HepG2 (cell line): ENCODE data around the gene NRBF2.

Experiments used
- ATF3 ChIP-seq: sonication (generic); formaldehyde crosslinking; IDR thresholded peaks from 2 replicates; pipeline ENCODE4 v1.4.0; 2020; ENCODE audit warnings: missing genetic modification reagents
- FOXM1 ChIP-seq: sonication (generic); formaldehyde crosslinking; IDR thresholded peaks from 2 replicates; pipeline ENCODE4 v1.5.0; 2020; ENCODE audit warnings: missing genetic modification reagents
- FOXP4 ChIP-seq: sonication (generic); formaldehyde crosslinking; IDR thresholded peaks from 2 replicates; pipeline ENCODE4 v1.4.0; 2020; ENCODE audit warnings: missing genetic modification reagents
- MAFF ChIP-seq: IDR thresholded peaks from 2 replicates; pipeline ENCODE4 v1.6.1; 2011; ENCODE audit warnings: low read depth, low read length, improper control_type of control experiment
- MAZ ChIP-seq, 2 experiments: sonication (generic) in 1 of 2; formaldehyde crosslinking in 1 of 2; IDR thresholded peaks; 2 replicates each; pipeline versions ENCODE4 v1.5.0 to v1.6.1; 2012 to 2020; ENCODE audit warnings: low read depth in 2 of 2, mild to moderate bottlenecking in 2 of 2, borderline replicate concordance in 1 of 2, improper control_type of control experiment in 1 of 2, low read length in 1 of 2, missing genetic modification reagents in 1 of 2, moderate library complexity in 1 of 2
- PHB2 ChIP-seq: fragments of 450-650 bp; IDR thresholded peaks from 2 replicates; pipeline ENCODE4 v1.6.1; 2018; ENCODE audit not compliant: partially characterized antibody
- POLR2A ChIP-seq, 2 experiments: IDR thresholded peaks; 2 replicates each; pipeline ENCODE4 v1.6.1; 2011; ENCODE audit warnings: low read depth in 2 of 2, low read length in 2 of 2, mild to moderate bottlenecking in 1 of 2, moderate library complexity in 1 of 2; ENCODE audit not compliant: insufficient read depth in 1 of 2
- PRDM4 ChIP-seq: sonication (generic); formaldehyde crosslinking; IDR thresholded peaks from 2 replicates; pipeline ENCODE4 v1.9.0; 2021; ENCODE audit warnings: missing genetic modification reagents, borderline replicate concordance
- REST ChIP-seq, 2 experiments: IDR thresholded peaks; 2 replicates each; pipeline ENCODE4 v1.6.1; 2011 to 2012; ENCODE audit warnings: low read length in 2 of 2, borderline replicate concordance in 1 of 2, low read depth in 1 of 2, mild to moderate bottlenecking in 1 of 2, moderate library complexity in 1 of 2
- ZFP1 ChIP-seq: IDR thresholded peaks from 2 replicates; pipeline ENCODE4 v1.6.1; 2016
- ZNF232 ChIP-seq: sonication (generic); formaldehyde crosslinking; IDR thresholded peaks from 2 replicates; pipeline ENCODE4 v1.4.0; 2020; ENCODE audit warnings: missing genetic modification reagents, borderline replicate concordance
- TF ChIP-seq, protein P1 (sequence below): sonication (generic); formaldehyde crosslinking; IDR thresholded peaks from 2 replicates; pipeline ENCODE4 v1.5.0; 2020; ENCODE audit warnings: mild to moderate bottlenecking, missing genetic modification reagents, moderate library complexity
- TF ChIP-seq, protein P2 (sequence below), 2 experiments: sonication (generic) in 1 of 2; formaldehyde crosslinking in 1 of 2; IDR thresholded peaks; 2 replicates each; pipeline versions ENCODE4 v1.4.0 to v1.6.1; 2016 to 2020; ENCODE audit warnings: borderline replicate concordance in 1 of 2, low read depth in 1 of 2, mild to moderate bottlenecking in 1 of 2, missing genetic modification reagents in 1 of 2
- TF ChIP-seq, protein P3 (sequence below): sonication (generic); formaldehyde crosslinking; IDR thresholded peaks from 2 replicates; pipeline ENCODE4 v1.4.0; 2020; ENCODE audit warnings: missing genetic modification reagents

DNA sequence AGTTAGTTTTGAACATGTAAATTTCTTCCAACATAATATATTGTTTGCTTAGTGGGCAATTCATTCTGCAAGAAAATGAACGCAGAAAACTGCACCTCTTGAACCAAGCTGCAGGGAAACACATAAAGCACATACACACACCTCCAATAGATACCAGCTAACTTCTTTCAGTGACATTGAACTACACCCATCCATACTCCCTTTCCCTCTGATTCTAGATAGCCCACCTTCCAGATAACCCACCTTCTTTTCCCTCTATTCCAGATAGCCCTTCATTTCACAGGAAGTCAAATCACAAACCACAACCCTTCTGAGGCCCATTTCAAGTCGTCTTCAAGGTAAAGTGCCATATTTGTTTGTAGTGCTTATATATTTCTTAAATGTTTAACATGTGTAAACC lies 28.5 kb downstream of the NRBF2 start:
- TF ChIP-seq REST (IDR thresholded peaks at IDR 0.05; ENCODE audit: borderline replicate concordance in 1 of 2, low read depth in 1 of 2, low read length in 2 of 2) (no peak), POLR2A (IDR thresholded peaks at IDR 0.05; ENCODE audit: insufficient read depth in 1 of 2, low read depth in 2 of 2, low read length in 2 of 2) (no peak), MAFF (no peak), ATF3 (no peak), FOXM1 (CRISPR knock-in tag) (no peak), ZNF232 (CRISPR knock-in tag) (no peak), PHB2 (no peak), FOXP4 (CRISPR knock-in tag) (no peak), MAZ (IDR thresholded peaks at IDR 0.05; ENCODE audit: borderline replicate concordance, low read depth, low read length) (no peak), MAZ (CRISPR knock-in tag; IDR thresholded peaks at IDR 0.05; ENCODE audit: low read depth) (no peak), ZFP1 (no peak), PRDM4 (CRISPR knock-in tag) (no peak)
- TF ChIP-seq, protein P1, sequence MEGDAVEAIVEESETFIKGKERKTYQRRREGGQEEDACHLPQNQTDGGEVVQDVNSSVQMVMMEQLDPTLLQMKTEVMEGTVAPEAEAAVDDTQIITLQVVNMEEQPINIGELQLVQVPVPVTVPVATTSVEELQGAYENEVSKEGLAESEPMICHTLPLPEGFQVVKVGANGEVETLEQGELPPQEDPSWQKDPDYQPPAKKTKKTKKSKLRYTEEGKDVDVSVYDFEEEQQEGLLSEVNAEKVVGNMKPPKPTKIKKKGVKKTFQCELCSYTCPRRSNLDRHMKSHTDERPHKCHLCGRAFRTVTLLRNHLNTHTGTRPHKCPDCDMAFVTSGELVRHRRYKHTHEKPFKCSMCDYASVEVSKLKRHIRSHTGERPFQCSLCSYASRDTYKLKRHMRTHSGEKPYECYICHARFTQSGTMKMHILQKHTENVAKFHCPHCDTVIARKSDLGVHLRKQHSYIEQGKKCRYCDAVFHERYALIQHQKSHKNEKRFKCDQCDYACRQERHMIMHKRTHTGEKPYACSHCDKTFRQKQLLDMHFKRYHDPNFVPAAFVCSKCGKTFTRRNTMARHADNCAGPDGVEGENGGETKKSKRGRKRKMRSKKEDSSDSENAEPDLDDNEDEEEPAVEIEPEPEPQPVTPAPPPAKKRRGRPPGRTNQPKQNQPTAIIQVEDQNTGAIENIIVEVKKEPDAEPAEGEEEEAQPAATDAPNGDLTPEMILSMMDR (CRISPR knock-in tag): no peak
- TF ChIP-seq, protein P2, sequence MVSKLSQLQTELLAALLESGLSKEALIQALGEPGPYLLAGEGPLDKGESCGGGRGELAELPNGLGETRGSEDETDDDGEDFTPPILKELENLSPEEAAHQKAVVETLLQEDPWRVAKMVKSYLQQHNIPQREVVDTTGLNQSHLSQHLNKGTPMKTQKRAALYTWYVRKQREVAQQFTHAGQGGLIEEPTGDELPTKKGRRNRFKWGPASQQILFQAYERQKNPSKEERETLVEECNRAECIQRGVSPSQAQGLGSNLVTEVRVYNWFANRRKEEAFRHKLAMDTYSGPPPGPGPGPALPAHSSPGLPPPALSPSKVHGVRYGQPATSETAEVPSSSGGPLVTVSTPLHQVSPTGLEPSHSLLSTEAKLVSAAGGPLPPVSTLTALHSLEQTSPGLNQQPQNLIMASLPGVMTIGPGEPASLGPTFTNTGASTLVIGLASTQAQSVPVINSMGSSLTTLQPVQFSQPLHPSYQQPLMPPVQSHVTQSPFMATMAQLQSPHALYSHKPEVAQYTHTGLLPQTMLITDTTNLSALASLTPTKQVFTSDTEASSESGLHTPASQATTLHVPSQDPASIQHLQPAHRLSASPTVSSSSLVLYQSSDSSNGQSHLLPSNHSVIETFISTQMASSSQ (IDR thresholded peaks at IDR 0.05; ENCODE audit: low read depth): no peak
- TF ChIP-seq, protein P2 (CRISPR knock-in tag; IDR thresholded peaks at IDR 0.05; ENCODE audit: borderline replicate concordance): no peak
- TF ChIP-seq, protein P3, sequence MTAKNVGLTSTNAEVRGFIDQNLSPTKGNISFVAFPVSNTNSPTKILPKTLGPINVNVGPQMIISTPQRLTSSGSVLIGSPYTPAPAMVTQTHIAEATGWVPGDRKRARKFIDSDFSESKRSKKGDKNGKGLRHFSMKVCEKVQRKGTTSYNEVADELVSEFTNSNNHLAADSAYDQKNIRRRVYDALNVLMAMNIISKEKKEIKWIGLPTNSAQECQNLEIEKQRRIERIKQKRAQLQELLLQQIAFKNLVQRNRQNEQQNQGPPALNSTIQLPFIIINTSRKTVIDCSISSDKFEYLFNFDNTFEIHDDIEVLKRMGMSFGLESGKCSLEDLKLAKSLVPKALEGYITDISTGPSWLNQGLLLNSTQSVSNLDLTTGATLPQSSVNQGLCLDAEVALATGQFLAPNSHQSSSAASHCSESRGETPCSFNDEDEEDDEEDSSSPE (CRISPR knock-in tag): no peak
